HCT116 (cell line): ENCODE measurements around the gene CPSF2. TPM values are rescaled to one million over a fixed set of nuclear protein-coding genes. Genes with fewer than 3 reads are reported as not detected.

Experiments used
- ATAC-seq: fragments of 200-7000 bp; cut with Tn5 transposase; 2 replicates; pipeline ENCODE4 v1.9.1; 2020; ENCODE audit warnings: mild to moderate bottlenecking, moderate library complexity
- BruUV-seq: library from RNA; stranded (reverse); fragments of 400-500 nt; replicated peaks from 2 replicates; lab custom pipeline; 2021; lab: Mats Ljungman, UMichigan
- CTCF ChIA-PET: fragments of 300-600 bp; sonication (Branson Sonifier 250); formaldehyde crosslinking; loops from one replicate; lab custom pipeline; 2021; ENCODE audit warnings: antibody characterized with exemption; lab: Charles Lee
- POLR2A ChIA-PET: fragments of 300-600, 350-600 bp; sonication (Branson Sonifier 250); formaldehyde crosslinking; loops from one replicate; lab custom pipeline; 2021; ENCODE audit warnings: antibody characterized with exemption; lab: Charles Lee
- RAD21 ChIA-PET, 2 experiments: fragments of 300-600 bp; sonication (Branson Sonifier 250); formaldehyde crosslinking; loops; one replicate each; lab custom pipeline; 2023; ENCODE audit warnings: low total read pairs in 2 of 2; ENCODE audit not compliant: uncharacterized antibody in 2 of 2, unreplicated experiment in 2 of 2, low non-redundant PET in 1 of 2; lab: Charles Lee
- DNase-seq: peaks from one replicate; pipeline ENCODE4 v3.0.0-alpha.2; 2010; ENCODE audit warnings: low read depth, low spot score
- H2AFZ ChIP-seq: fragments of 200-600 bp; shearing (Covaris generic), sonication (generic); 2 replicates; pipeline ENCODE4 v1.6.1; 2017; ENCODE audit warnings: low read depth, mixed run types, mixed read lengths, antibody characterized with exemption, low read length; ENCODE audit not compliant: poor library complexity, severe bottlenecking
- H3K27ac ChIP-seq: 2 replicates; pipeline ENCODE4 v1.5.1; 2012; ENCODE audit warnings: low read depth, low read length
- H3K27me3 ChIP-seq: fragments of 200-600 bp; sonication (generic); 2 replicates; pipeline ENCODE4 v1.6.1; 2016; ENCODE audit warnings: mixed run types, low read length, mixed read lengths; ENCODE audit not compliant: insufficient read depth
- H3K36me3 ChIP-seq, 2 experiments: fragments of 200-500 bp in 1 of 2; fragments of 200-600 bp in 1 of 2; sonication (Bioruptor generic) in 1 of 2; sonication (generic) in 1 of 2; 2 replicates each; pipeline versions ENCODE4 v1.5.1 to v1.6.1; 2014 to 2016; ENCODE audit warnings: low read length in 2 of 2, inconsistent platforms in 1 of 2, mixed read lengths in 1 of 2, mixed run types in 1 of 2; ENCODE audit not compliant: insufficient read depth in 2 of 2, control insufficient read depth in 1 of 2
- H3K4me1 ChIP-seq, 2 experiments: fragments of 200-600 bp in 1 of 2; sonication (generic) in 1 of 2; 2 replicates each; pipeline versions ENCODE4 v1.5.1 to v1.6.1; 2012 to 2017; ENCODE audit warnings: low read length in 2 of 2, inconsistent platforms in 1 of 2, mild to moderate bottlenecking in 1 of 2, mixed read lengths in 1 of 2, mixed run types in 1 of 2, moderate library complexity in 1 of 2; ENCODE audit not compliant: insufficient read depth in 2 of 2, control insufficient read depth in 1 of 2
- H3K4me2 ChIP-seq: fragments of 200-600 bp; sonication (generic); 2 replicates; pipeline ENCODE4 v1.6.1; 2017; ENCODE audit warnings: mixed run types, low read length, mixed read lengths
- H3K4me3 ChIP-seq, 2 experiments: fragments of 200-600 bp in 1 of 2; sonication (generic) in 1 of 2; replicated peaks in 1 of 2; 2 replicates each; pipeline ENCODE4 v1.5.1; 2011 to 2016; ENCODE audit warnings: low read length in 2 of 2, control low read depth in 1 of 2, low read depth in 1 of 2, mild to moderate bottlenecking in 1 of 2, mixed read lengths in 1 of 2, mixed run types in 1 of 2
- H3K79me2 ChIP-seq: fragments of 200-600 bp; sonication (generic); 2 replicates; pipeline ENCODE4 v1.6.1; 2017; ENCODE audit warnings: mild to moderate bottlenecking, mixed run types, low read length, moderate library complexity, mixed read lengths; ENCODE audit not compliant: insufficient read depth
- H3K9ac ChIP-seq: fragments of 200-600 bp; sonication (generic); 2 replicates; pipeline ENCODE4 v1.6.1; 2016; ENCODE audit warnings: low read length, mixed read lengths
- H3K9me2 ChIP-seq: fragments of 200-600 bp; sonication (generic), shearing (Covaris generic); 2 replicates; pipeline ENCODE4 v1.6.1; 2017; ENCODE audit warnings: mixed run types, mild to moderate bottlenecking, moderate library complexity; ENCODE audit not compliant: insufficient read depth
- H3K9me3 ChIP-seq, 2 experiments: fragments of 200-500 bp in 1 of 2; fragments of 200-600 bp in 1 of 2; sonication (Bioruptor generic) in 1 of 2; sonication (generic) in 1 of 2; 2 replicates each; pipeline ENCODE4 v1.6.1; 2014 to 2017; ENCODE audit warnings: low read length in 2 of 2, mixed read lengths in 2 of 2, inconsistent platforms in 1 of 2, low read depth in 1 of 2, mild to moderate bottlenecking in 1 of 2, mixed run types in 1 of 2, moderate library complexity in 1 of 2; ENCODE audit not compliant: control insufficient read depth in 1 of 2, insufficient read depth in 1 of 2
- H4K20me1 ChIP-seq: fragments of 200-600 bp; sonication (generic), shearing (Covaris generic); 2 replicates; pipeline ENCODE4 v1.6.1; 2017; ENCODE audit warnings: mixed run types, mild to moderate bottlenecking, moderate library complexity; ENCODE audit not compliant: insufficient read depth
- ATF3 ChIP-seq: IDR thresholded peaks from 2 replicates; pipeline ENCODE4 v1.6.1; 2012
- CBX3 ChIP-seq: IDR thresholded peaks from 2 replicates; pipeline ENCODE4 v1.6.1; 2012; ENCODE audit warnings: low read depth
- CEBPB ChIP-seq: IDR thresholded peaks from 2 replicates; pipeline ENCODE4 v1.6.1; 2012; ENCODE audit warnings: low read depth
- EGR1 ChIP-seq: IDR thresholded peaks from 2 replicates; pipeline ENCODE4 v1.6.1; 2012; ENCODE audit warnings: low read depth
- ELF1 ChIP-seq: IDR thresholded peaks from 2 replicates; pipeline ENCODE4 v1.6.1; 2012; ENCODE audit warnings: low read depth, borderline replicate concordance
- EZH2 ChIP-seq: fragments of 200-600 bp; sonication (generic); IDR thresholded peaks from 2 replicates; pipeline ENCODE4 v1.6.1; 2017; ENCODE audit warnings: antibody characterized with exemption, mixed run types
- EZH2phosphoT487 ChIP-seq: fragments of 200-600 bp; IDR thresholded peaks from 2 replicates; pipeline ENCODE4 v1.6.1; 2018; ENCODE audit warnings: antibody characterized with exemption, borderline replicate concordance
- FOSL1 ChIP-seq: IDR thresholded peaks from 2 replicates; pipeline ENCODE4 v1.6.1; 2012; ENCODE audit warnings: low read depth
- JUND ChIP-seq: IDR thresholded peaks from 2 replicates; pipeline ENCODE4 v1.6.1; 2012
- REST ChIP-seq: IDR thresholded peaks from 2 replicates; pipeline ENCODE4 v1.6.1; 2012; ENCODE audit warnings: low read depth
- SIN3A ChIP-seq: IDR thresholded peaks from 2 replicates; pipeline ENCODE4 v1.6.1; 2012; ENCODE audit warnings: low read depth
- SP1 ChIP-seq: IDR thresholded peaks from 2 replicates; pipeline ENCODE4 v1.6.1; 2012; ENCODE audit warnings: low read depth
- TCF7L2 ChIP-seq: IDR thresholded peaks from 2 replicates; pipeline ENCODE4 v1.7.0; 2011; ENCODE audit warnings: borderline replicate concordance, inconsistent platforms; ENCODE audit not compliant: insufficient read depth, insufficient read length; ENCODE audit errors: extremely low read depth
- ZFX ChIP-seq: fragments of 450-650 bp; IDR thresholded peaks from 2 replicates; pipeline ENCODE4 v1.6.1; 2017
- ZNF274 ChIP-seq: fragments of 200-500 bp; sonication (Bioruptor generic); IDR thresholded peaks from 2 replicates; pipeline ENCODE4 v1.6.1; 2014; ENCODE audit warnings: mild to moderate bottlenecking, low read depth, low read length, inconsistent platforms
- intact Hi-C: fragments of 100-400 bp; cut with micrococcal nuclease; formaldehyde crosslinking; loops from 2 replicates; pipeline ENCODE4 v1.10.0; 2022
- total RNA-seq: library from RNA; stranded (reverse); gene quantifications from one replicate; pipeline ENCODE4 v1.2.1, GENCODE V29; 2021; ENCODE audit not compliant: unreplicated experiment
- TF ChIP-seq, protein P1 (sequence below), 3 experiments: fragments of 200-600 bp in 1 of 3; sonication (generic) in 1 of 3; IDR thresholded peaks in 2 of 3; conservative IDR thresholded peaks in 1 of 3; 2 replicates each; pipeline ENCODE4 v1.5.1; 2012 to 2017; ENCODE audit warnings: low read depth in 2 of 3, low read length in 2 of 3, antibody characterized with exemption in 1 of 3, borderline replicate concordance in 1 of 3, control low read depth in 1 of 3, mild to moderate bottlenecking in 1 of 3, mixed read lengths in 1 of 3, mixed run types in 1 of 3, moderate library complexity in 1 of 3; ENCODE audit not compliant: insufficient read depth in 1 of 3

The CPSF2 gene
- total RNA-seq, 1 experiment from 2014 or later = 77.0 TPM

DNA sequence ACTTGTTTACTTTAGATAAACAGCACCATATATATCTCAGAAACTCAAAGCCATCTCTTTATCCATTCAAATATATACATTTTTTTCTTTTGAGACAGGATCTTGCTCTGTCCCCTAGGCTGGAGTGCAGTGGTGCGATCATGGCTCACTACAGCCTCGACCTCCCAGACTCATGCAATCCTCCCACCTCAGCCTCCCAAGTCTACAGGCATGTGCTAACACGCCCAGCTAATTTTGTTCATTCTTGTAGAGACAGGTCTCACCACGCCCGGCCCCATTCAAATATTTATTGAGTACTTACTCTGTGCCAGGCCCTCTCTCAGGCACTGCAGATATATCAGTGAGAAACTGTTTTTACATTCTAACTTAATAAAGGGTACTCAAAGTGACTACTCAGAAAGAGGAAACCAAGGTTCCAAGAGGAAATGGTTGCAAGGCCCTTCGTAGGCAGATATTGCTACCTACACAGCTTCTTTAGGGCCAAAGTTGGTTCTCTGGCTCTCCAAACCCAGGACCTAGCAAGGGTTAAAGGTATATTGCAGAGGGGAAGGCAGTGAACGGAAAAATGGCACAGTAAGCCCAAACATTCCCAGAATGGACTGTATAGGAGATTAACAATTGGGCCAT is 18.3 kb upstream of the CPSF2 start (continued):
- TF ChIP-seq ATF3 (no peak), SP1 (no peak), EZH2 (no peak), CEBPB (no peak)
- TF ChIP-seq, all 23 proteins: peak for 0

DNA sequence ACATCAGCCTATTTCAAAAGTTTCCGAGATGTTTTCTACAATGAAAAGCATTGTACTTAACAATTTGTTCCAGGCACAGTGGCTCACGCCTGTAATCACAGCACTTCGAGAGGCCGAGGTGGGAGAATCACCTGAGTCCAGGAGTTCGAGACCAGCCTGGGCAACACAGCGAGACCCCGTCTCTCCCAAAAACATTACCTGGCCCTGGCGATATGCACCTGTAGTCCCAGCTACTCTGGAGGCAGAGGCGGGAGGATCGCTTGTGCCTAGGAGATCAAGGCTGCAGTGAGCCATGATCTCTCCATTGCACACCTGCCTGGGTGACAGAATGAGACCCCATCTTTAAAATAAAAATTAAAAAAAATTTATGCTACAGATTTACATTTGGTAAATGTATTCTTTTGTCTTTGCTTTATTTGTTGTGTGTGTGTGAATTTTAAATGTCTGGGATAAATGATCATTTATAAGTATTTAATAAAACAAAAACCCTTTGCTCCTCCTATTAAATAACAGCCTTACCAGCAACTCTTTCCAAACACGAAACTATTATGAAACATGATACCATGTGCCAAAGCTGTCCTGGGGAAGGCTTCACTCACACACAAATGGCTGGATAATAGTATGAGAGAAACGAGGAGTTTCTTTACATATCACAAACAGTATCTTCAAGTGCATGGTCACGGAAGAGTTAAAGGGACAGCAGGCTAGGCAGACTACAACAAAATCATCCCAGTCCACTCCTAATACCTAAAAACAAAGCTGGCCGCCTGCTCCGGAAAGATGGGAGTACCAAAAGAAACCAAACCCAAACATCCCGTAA is 16.5 kb upstream of the CPSF2 start:
- CTCF ChIA-PET = interaction anchor here (2.2 kb wide), 1 partner anchor 15 kb away, joined by 11 read pairs; no protein-coding TSS in a partner anchor
- H4K20me1 ChIP-seq = no peaks in the 10 kb centered on the region
- no peak overlapping the region for H2AFZ ChIP-seq
- no peaks in the 10 kb centered on the region for H3K9me2 ChIP-seq
- RAD21 ChIA-PET = no interaction called here
- no peaks in the 10 kb centered on the region for H3K27me3 ChIP-seq
- TSS peak; percentile 63 for BruUV-seq
- H3K27ac ChIP-seq = peak overlapping the region; percentile 81
- H3K4me2 ChIP-seq = peak overlapping the region; percentile 78
- POLR2A ChIA-PET = interaction anchor here (1.4 to 2.6 kb wide), 2 partner anchors 12 to 16 kb away, joined by 11 to 21 read pairs; partner anchors contain the start of genes CPSF2 and NDUFB1
- H3K79me2 ChIP-seq = peaks cover 44% of the 10 kb centered on the region
- H3K9me3 ChIP-seq = no peaks in the 10 kb centered on the region
- ATAC-seq (no peak), DNase-seq (no peak)
- intact Hi-C loops = no loop called here
- H3K9ac ChIP-seq = peak overlapping the region; percentile 77
- H3K4me1 ChIP-seq = peaks cover 9 to 19% of the 10 kb centered on the region in 2 experiments
- no peaks in the 10 kb centered on the region for H3K36me3 ChIP-seq
- H3K4me3 ChIP-seq = peak overlapping the region; percentile 89 to 90
- TF ChIP-seq SIN3A (no peak), ATF3 (no peak), EGR1 (no peak), CBX3 (no peak), ZFX (no peak), ELF1 (no peak), SP1 (no peak), REST (no peak), TCF7L2 (no peak), EZH2phosphoT487 (no peak), CEBPB (no peak), ZNF274 (no peak), JUND (no peak), FOSL1 (no peak)
- TF ChIP-seq, protein P1, sequence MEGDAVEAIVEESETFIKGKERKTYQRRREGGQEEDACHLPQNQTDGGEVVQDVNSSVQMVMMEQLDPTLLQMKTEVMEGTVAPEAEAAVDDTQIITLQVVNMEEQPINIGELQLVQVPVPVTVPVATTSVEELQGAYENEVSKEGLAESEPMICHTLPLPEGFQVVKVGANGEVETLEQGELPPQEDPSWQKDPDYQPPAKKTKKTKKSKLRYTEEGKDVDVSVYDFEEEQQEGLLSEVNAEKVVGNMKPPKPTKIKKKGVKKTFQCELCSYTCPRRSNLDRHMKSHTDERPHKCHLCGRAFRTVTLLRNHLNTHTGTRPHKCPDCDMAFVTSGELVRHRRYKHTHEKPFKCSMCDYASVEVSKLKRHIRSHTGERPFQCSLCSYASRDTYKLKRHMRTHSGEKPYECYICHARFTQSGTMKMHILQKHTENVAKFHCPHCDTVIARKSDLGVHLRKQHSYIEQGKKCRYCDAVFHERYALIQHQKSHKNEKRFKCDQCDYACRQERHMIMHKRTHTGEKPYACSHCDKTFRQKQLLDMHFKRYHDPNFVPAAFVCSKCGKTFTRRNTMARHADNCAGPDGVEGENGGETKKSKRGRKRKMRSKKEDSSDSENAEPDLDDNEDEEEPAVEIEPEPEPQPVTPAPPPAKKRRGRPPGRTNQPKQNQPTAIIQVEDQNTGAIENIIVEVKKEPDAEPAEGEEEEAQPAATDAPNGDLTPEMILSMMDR (IDR thresholded peaks at IDR 0.05 in 2 of 3, conservative IDR thresholded peaks at IDR 0.05 in 1 of 3; ENCODE audit: borderline replicate concordance in 1 of 3, insufficient read depth in 1 of 3, low read depth in 2 of 3, low read length in 2 of 3) = no peak
